ENCODE measurements around the gene OR10H1. TPM values are rescaled to one million over a fixed set of nuclear protein-coding genes. Genes with fewer than 3 reads are reported as not detected.

OR10H1 gene
- total and polyA plus RNA-seq, 8 donors = 0.03 TPM; not detected in 7

- no peaks in the 10 kb centered on the region for H3K4me1 ChIP-seq
- intact Hi-C loops (cut with DNase I) = no loop called here
- H3K27me3 ChIP-seq = peaks cover 0 to 13% (median 5%) of the 10 kb centered on the region in 4 donors
- FAIRE-seq (no peak), ATAC-seq (no peak), DNase-seq (no peak)
- H3K9me3 ChIP-seq = no peaks in the 10 kb centered on the region
- TF ChIP-seq CTCF (IDR thresholded peaks at IDR 0.05) = no peak
- WGBS, 2 donors = 31% methylated on average over 2 of the region's 2 CpGs
- no peaks in the 10 kb centered on the region for H3K36me3 ChIP-seq
- no peak overlapping the region for H3K4me3 ChIP-seq
- H3K27ac ChIP-seq = no peak overlapping the region
Measured at GRCh38 chr19:15758379-15758778, 57.1 kb downstream of the OR10H1 start.

Other genes with a start within 250 kb of the OR10H1 start
- gene CYP4F8, start 200.4 kb downstream of the OR10H1 start, total RNA-seq = not detected
- gene CYP4F8, start 200.4 kb downstream of the OR10H1 start, polyA plus RNA-seq = not detected
- 1 to 10 TPM in 1 of 6 donors, under 1 TPM in 5; 0.25 to 1.1 (median 0.47) TPM for gene CYP4F3, start 174.8 kb downstream of the OR10H1 start, total RNA-seq
- gene CYP4F3, start 174.8 kb downstream of the OR10H1 start, polyA plus RNA-seq = 1 to 10 TPM in 1 of 2 donors, under 1 TPM in 1; 0.23 to 1.8 TPM
- gene CYP4F12, start 142.6 kb downstream of the OR10H1 start, total RNA-seq = 1 to 10 TPM in 1 of 6 donors, under 1 TPM in 5; 0.28 to 2.0 (median 0.63) TPM
- gene CYP4F12, start 142.6 kb downstream of the OR10H1 start, polyA plus RNA-seq = 1 to 10 TPM; 3.4 to 6.1 TPM
- not detected for gene OR10H2, start 87.6 kb downstream of the OR10H1 start, total RNA-seq
- not detected for gene OR10H2, start 87.6 kb downstream of the OR10H1 start, polyA plus RNA-seq
- gene OR10H3, start 77.7 kb downstream of the OR10H1 start, total RNA-seq = not detected
- gene OR10H3, start 77.7 kb downstream of the OR10H1 start, polyA plus RNA-seq = not detected
- not detected for gene OR10H5, start 28.0 kb downstream of the OR10H1 start, total RNA-seq
- gene OR10H5, start 28.0 kb downstream of the OR10H1 start, polyA plus RNA-seq = under 1 TPM in 1 of 2 donors, not detected in 1; 0.05 TPM
- under 1 TPM in 3 of 6 donors, not detected in 3; 0.28 to 0.43 (median 0.31) TPM for gene CYP4F2, start 82.4 kb upstream of the OR10H1 start, total RNA-seq
- gene CYP4F2, start 82.4 kb upstream of the OR10H1 start, polyA plus RNA-seq = under 1 TPM in 1 of 2 donors, not detected in 1; 0.09 TPM
- 1 to 10 TPM in 5 of 6 donors, under 1 TPM in 1; 0.32 to 2.8 (median 2.3) TPM for gene CYP4F11, start 118.9 kb upstream of the OR10H1 start, total RNA-seq
- 1 to 10 TPM; 2.0 to 3.4 TPM for gene CYP4F11, start 118.9 kb upstream of the OR10H1 start, polyA plus RNA-seq
- not detected for gene OR10H4, start 133.3 kb upstream of the OR10H1 start, total RNA-seq
- not detected for gene OR10H4, start 133.3 kb upstream of the OR10H1 start, polyA plus RNA-seq